ENCODE measurements around the gene TOMM40. TPM values are rescaled to one million over a fixed set of nuclear protein-coding genes. Genes with fewer than 3 reads are reported as not detected.

The TOMM40 gene
- total RNA-seq, 1 experiment from 2014 or later = 180 TPM

- Histone ChIP-seq H3T11ph (ENCODE audit: low read length) (no peak overlapping the region), H2BK120ac (ENCODE audit: low read depth, low read length, poor library complexity, severe bottlenecking) (no peak overlapping the region), H3K27me3 (ENCODE audit: insufficient read depth, low read length) (no peaks in the 10 kb centered on the region), H3K18ac (ENCODE audit: insufficient read length, low read depth, low read length) (no peak overlapping the region), H4K5ac (ENCODE audit: insufficient read length, low read depth, low read length) (no peak overlapping the region), H3K23me2 (ENCODE audit: insufficient read length, low read depth, low read length, poor library complexity, severe bottlenecking) (no peaks in the 10 kb centered on the region), H3K56ac (ENCODE audit: insufficient read length, low read depth, low read length) (no peak overlapping the region), H2BK12ac (ENCODE audit: insufficient read length, low read depth, low read length) (no peak overlapping the region), H3K9me3 (ENCODE audit: control insufficient read depth, low read depth, low read length) (no peaks in the 10 kb centered on the region), H3K79me2 (ENCODE audit: insufficient read depth, low read length) (no peaks in the 10 kb centered on the region; the same call in 1 of the 2 replicates), H2BK20ac (ENCODE audit: low read depth, low read length, poor library complexity, severe bottlenecking) (no peak overlapping the region), H3K4ac (ENCODE audit: low read depth, low read length) (no peak overlapping the region), H4K91ac (ENCODE audit: insufficient read length, low read depth, low read length) (no peak overlapping the region), H3K4me2 (ENCODE audit: insufficient read depth, insufficient read length, low read length) (peak overlapping the region; percentile 13), H3K9ac (ENCODE audit: extremely low read depth, insufficient read length, low read length) (no peak overlapping the region), H3K14ac (ENCODE audit: insufficient read depth, low read length) (no peak overlapping the region), H4K20me1 (ENCODE audit: control insufficient read depth, insufficient read depth, insufficient read length) (no peaks in the 10 kb centered on the region), H2AFZ (ENCODE audit: low read length) (no peak overlapping the region), H3K79me1 (ENCODE audit: insufficient read depth, low read depth, low read length, poor library complexity, severe bottlenecking) (no peaks in the 10 kb centered on the region), H3K23ac (ENCODE audit: insufficient read length, low read depth, low read length) (no peak overlapping the region), H2BK5ac (ENCODE audit: insufficient read length, low read length) (no peak overlapping the region), H4K8ac (replicated peaks; ENCODE audit: insufficient read length, low read depth, low read length) (no peak overlapping the region), H2AK5ac (ENCODE audit: insufficient read length, low read length) (no peak overlapping the region), H3K4me1 (ENCODE audit: insufficient read depth, low read length) (no peaks in the 10 kb centered on the region), H2BK15ac (ENCODE audit: low read depth, low read length) (no peak overlapping the region), H3K27ac (ENCODE audit: insufficient read length, low read depth, low read length) (no peak overlapping the region)
- H3K4me3 Mint-ChIP-seq = peak overlapping the region in 1 of 2 experiments; percentile 55; a peak in 1 of 5 replicates
- no peak overlapping the region; a peak in 1 of 7 replicates for H3K27ac Mint-ChIP-seq
- no peaks in the 10 kb centered on the region for H3K9me3 Mint-ChIP-seq
- WGBS (ENCODE audit: extremely low coverage, insufficient read length, low lambda C conversion rate) = no CpG with 5 or more reads among the region's 24 CpGs
- H3K27me3 Mint-ChIP-seq (ENCODE audit: low read depth) = no peaks in the 10 kb centered on the region
- peaks cover 26 to 68% (median 53%) of the 10 kb centered on the region in 3 experiments; a peak in 6 of 7 replicates for H3K36me3 Mint-ChIP-seq (ENCODE audit: insufficient read depth in 1 of 3, low read depth in 3 of 3)
- peak; percentile 99 for TF ChIP-seq CTCF (conservative IDR thresholded peaks at IDR 0.05)
- DNase-seq = peak; percentile 84
- H3K4me1 Mint-ChIP-seq = peaks cover 11 to 27% of the 10 kb centered on the region in 2 experiments
Observed at GRCh38 chr19:44903602-44904425, 12.8 kb downstream of the TOMM40 start.
